ENCODE results near the gene RITA1.
"Not testable (repeated sequence)": the region's sequence is repeated elsewhere in the genome, so short reads cannot be mapped to it uniquely, and the experiment has no call there.

Gene RITA1

GRCh38 chr12:113204804-113205203 is 19.3 kb downstream of the RITA1 start:
- no peak for DNase-seq

GRCh38 chr12:113206802-113207201 is 21.3 kb downstream of the RITA1 start:
- DNase-seq: not testable (repeated sequence)

- no peak for DNase-seq
Measured at GRCh38 chr12:113207613-113208040, 22.1 kb downstream of the RITA1 start.

GRCh38 chr12:113208041-113208934 is 22.8 kb downstream of the RITA1 start:
- DNase-seq: no peak

- DNase-seq: no peak
Measured at GRCh38 chr12:113211160-113211559, 25.6 kb downstream of the RITA1 start.

GRCh38 chr12:113214895-113215400 is 29.4 kb downstream of the RITA1 start:
- peak; percentile 97 for DNase-seq

GRCh38 chr12:113216027-113216426 is 30.5 kb downstream of the RITA1 start:
- DNase-seq: no peak

- no peak for DNase-seq
Measured at GRCh38 chr12:113220593-113221180, 35.2 kb downstream of the RITA1 start.

GRCh38 chr12:113221181-113221996 is 35.9 kb downstream of the RITA1 start, which contains the start of gene TPCN1:
TPCN1 (plus strand) TSS chr12:113221464; CDS start chr12:113226853, 5,389 bp downstream.
- peak; percentile 100 for DNase-seq

- no peak for DNase-seq
Measured at GRCh38 chr12:113221997-113222729, 36.6 kb downstream of the RITA1 start.

- peak; percentile 84 for DNase-seq
Measured at GRCh38 chr12:113222730-113223531, 37.4 kb downstream of the RITA1 start.

GRCh38 chr12:113224955-113225354 is 39.4 kb downstream of the RITA1 start:
- no peak for DNase-seq

GRCh38 chr12:113226696-113227568 is 41.4 kb downstream of the RITA1 start:
- DNase-seq: no peak

- no peak for DNase-seq
Measured at GRCh38 chr12:113227686-113228391, 42.3 kb downstream of the RITA1 start.

- no peak for DNase-seq
Measured at GRCh38 chr12:113228394-113229028, 43.0 kb downstream of the RITA1 start.

- no peak for DNase-seq
Measured at GRCh38 chr12:113230315-113231234, 45.1 kb downstream of the RITA1 start.

- DNase-seq: peak; percentile 78
Measured at GRCh38 chr12:113231235-113232088, 45.9 kb downstream of the RITA1 start.

Measured in fibroblast of skin of scalp (primary cell).